Measurements from ENCODE around the gene SUSD4. TPM values are rescaled to one million over a fixed set of nuclear protein-coding genes. Genes with fewer than 3 reads are reported as not detected.

The SUSD4 gene
- total RNA-seq, 6 experiments from 2014 or later = 1.3 to 5.9 (median 2.8) TPM

- intact Hi-C loops (cut with DNase I) = no loop called here
- Histone ChIP-seq H3K4me3 (no peak overlapping the region), H3K4me1 (no peaks in the 10 kb centered on the region), H3K27me3 (no peaks in the 10 kb centered on the region), H3K9me3 (no peaks in the 10 kb centered on the region), H3K36me3 (no peaks in the 10 kb centered on the region), H3K27ac (no peak overlapping the region)
- WGBS (ENCODE audit: insufficient coverage, low coverage, low lambda C conversion rate, missing lambda C conversion rate) = 100% methylated on average over 1 of the region's 6 CpGs
- TF ChIP-seq CTCF (IDR thresholded peaks at IDR 0.05) (no peak), POLR2A (IDR thresholded peaks at IDR 0.05) (no peak)
- DNase-seq = no peak
- no peak for ATAC-seq
Observed at GRCh38 chr1:223200903-223201302, 163.1 kb downstream of the SUSD4 start.

GRCh38 chr1:223199094-223199647 is 164.8 kb downstream of the SUSD4 start:
- H3K36me3 ChIP-seq = no peaks in the 10 kb centered on the region

GRCh38 chr1:223198628-223198965 is 165.4 kb downstream of the SUSD4 start:
- ATAC-seq = no peak
- intact Hi-C loops (cut with DNase I) = no loop called here
- Histone ChIP-seq H3K27ac (no peak overlapping the region), H3K27me3 (no peaks in the 10 kb centered on the region), H3K9me3 (no peaks in the 10 kb centered on the region), H3K36me3 (no peaks in the 10 kb centered on the region), H3K4me3 (no peak overlapping the region), H3K4me1 (no peaks in the 10 kb centered on the region)
- WGBS (ENCODE audit: insufficient coverage, low coverage, low lambda C conversion rate, missing lambda C conversion rate) = 30% methylated on average over 3 of the region's 3 CpGs
- DNase-seq = no peak
- TF ChIP-seq CTCF (IDR thresholded peaks at IDR 0.05) (no peak), POLR2A (IDR thresholded peaks at IDR 0.05) (no peak)

More at GRCh38 chr1:223199094-223199647, 164.8 kb downstream of the SUSD4 start:
- no peaks in the 10 kb centered on the region for H3K9me3 ChIP-seq
- no peak overlapping the region for H3K27ac ChIP-seq
- no peak overlapping the region for H3K4me3 ChIP-seq
- no peaks in the 10 kb centered on the region for H3K4me1 ChIP-seq
- TF ChIP-seq POLR2A (IDR thresholded peaks at IDR 0.05) = no peak
- no peak for TF ChIP-seq CTCF (IDR thresholded peaks at IDR 0.05)
- DNase-seq (no peak), ATAC-seq (no peak)
- 0% methylated on average over 1 of the region's 2 CpGs for WGBS (ENCODE audit: insufficient coverage, low coverage, low lambda C conversion rate, missing lambda C conversion rate)
- intact Hi-C loops (cut with DNase I) = no loop called here
- H3K27me3 ChIP-seq = no peaks in the 10 kb centered on the region

- Histone ChIP-seq H3K4me3 (no peak overlapping the region), H3K36me3 (no peaks in the 10 kb centered on the region), H3K4me1 (no peaks in the 10 kb centered on the region), H3K9me3 (no peaks in the 10 kb centered on the region), H3K27ac (no peak overlapping the region), H3K27me3 (no peaks in the 10 kb centered on the region)
- 64% methylated on average over 4 of the region's 4 CpGs for WGBS (ENCODE audit: insufficient coverage, low coverage, low lambda C conversion rate, missing lambda C conversion rate)
- intact Hi-C loops (cut with DNase I) = no loop called here
- DNase-seq (no peak), ATAC-seq (no peak)
- no peak for TF ChIP-seq POLR2A (IDR thresholded peaks at IDR 0.05)
- TF ChIP-seq CTCF (IDR thresholded peaks at IDR 0.05) = no peak
Observed at GRCh38 chr1:223197923-223198627, 165.9 kb downstream of the SUSD4 start.

Measured in right lobe of liver (tissue), 6 donors.